HepG2 (cell line): ENCODE data around the gene IQCE. TPM values are rescaled to one million over a fixed set of nuclear protein-coding genes. Genes with fewer than 3 reads are reported as not detected.

Source experiments
- FOXK2 ChIP-seq: fragments of 450-650 bp; IDR thresholded peaks from 2 replicates; pipeline ENCODE4 v1.6.1; 2016
- GATAD1 ChIP-seq: IDR thresholded peaks from 2 replicates; pipeline ENCODE4 v1.6.1; 2016; ENCODE audit warnings: missing genetic modification reagents, missing compliant biosample characterization
- GPN1 ChIP-seq: sonication (generic); formaldehyde crosslinking; IDR thresholded peaks from 2 replicates; pipeline ENCODE4 v1.5.1; 2020; ENCODE audit warnings: missing genetic modification reagents, borderline replicate concordance
- MIER2 ChIP-seq: IDR thresholded peaks from 2 replicates; pipeline ENCODE4 v1.6.1; 2016; ENCODE audit warnings: missing biosample characterization, missing genetic modification reagents
- RARA ChIP-seq: IDR thresholded peaks from 2 replicates; pipeline ENCODE4 v1.6.1; 2016; ENCODE audit warnings: missing genetic modification reagents, missing compliant biosample characterization
- SP2 ChIP-seq: sonication (generic); formaldehyde crosslinking; IDR thresholded peaks from 2 replicates; pipeline ENCODE4 v1.5.1; 2020; ENCODE audit warnings: mild to moderate bottlenecking, missing genetic modification reagents
- TRIM24 ChIP-seq: sonication (generic); formaldehyde crosslinking; IDR thresholded peaks from 2 replicates; pipeline ENCODE4 v1.8.0; 2022; ENCODE audit warnings: mild to moderate bottlenecking, missing genetic modification reagents
- ZNF101 ChIP-seq: sonication (generic); formaldehyde crosslinking; IDR thresholded peaks from 2 replicates; pipeline ENCODE4 v1.4.0; 2020; ENCODE audit warnings: mild to moderate bottlenecking, low read depth, missing genetic modification reagents, borderline replicate concordance
- ZNF205 ChIP-seq: IDR thresholded peaks from 2 replicates; pipeline ENCODE4 v1.6.1; 2018; ENCODE audit warnings: missing biosample characterization, missing genetic modification reagents
- ZNF644 ChIP-seq: IDR thresholded peaks from 2 replicates; pipeline ENCODE4 v1.6.1; 2016; ENCODE audit warnings: low read depth
- ZNF879 ChIP-seq: sonication (generic); formaldehyde crosslinking; IDR thresholded peaks from 2 replicates; pipeline ENCODE4 v1.8.1; 2023; ENCODE audit warnings: missing genetic modification reagents
- polyA plus RNA-seq, 8 experiments: library from polyadenylated mRNA; depleted of rRNA in 3 of 8; stranded (reverse) in 7 of 8; unstranded in 1 of 8; fragments of >200 nt; fragmentation: Illumina TruSeq in 4 of 8; extraction: Trizol in 4 of 8; gene quantifications; 2 replicates each; pipeline versions ENCODE4 v1.2.1 to v1.2.3, GENCODE V29; 2011 to 2016; ENCODE audit warnings: low read depth in 4 of 8, missing spikeins in 1 of 8, mixed read lengths in 1 of 8; ENCODE audit not compliant: insufficient read depth in 1 of 8
- total RNA-seq, 5 experiments: library from RNA; depleted of rRNA; stranded (reverse); fragments of >200 nt; fragmentation: Illumina TruSeq; extraction: Trizol; gene quantifications; 2 replicates each; pipeline ENCODE4 v1.2.3, GENCODE V29; 2016; ENCODE audit warnings: low read depth in 1 of 5
- TF ChIP-seq, protein P1 (sequence below), 2 experiments: sonication (generic) in 1 of 2; formaldehyde crosslinking in 1 of 2; IDR thresholded peaks; 2 replicates each; pipeline versions ENCODE4 v1.6.1 to v1.9.0; 2014 to 2022; ENCODE audit warnings: antibody characterized with exemption in 1 of 2, borderline replicate concordance in 1 of 2, inconsistent platforms in 1 of 2, low read depth in 1 of 2, missing genetic modification reagents in 1 of 2
- TF ChIP-seq, protein P2 (sequence below): IDR thresholded peaks from 2 replicates; pipeline ENCODE4 v1.6.1; 2016
- TF ChIP-seq, protein P3 (sequence below): sonication (generic); formaldehyde crosslinking; IDR thresholded peaks from 2 replicates; pipeline ENCODE4 v1.8.1; 2023; ENCODE audit warnings: mild to moderate bottlenecking, inconsistent platforms, moderate library complexity, missing genetic modification reagents, borderline replicate concordance
- TF ChIP-seq, protein P4 (sequence below): IDR thresholded peaks from 2 replicates; pipeline ENCODE4 v1.6.1; 2016
- TF ChIP-seq, protein P5 (sequence below): sonication (generic); formaldehyde crosslinking; IDR thresholded peaks from 2 replicates; pipeline ENCODE4 v1.5.1; 2020; ENCODE audit warnings: mild to moderate bottlenecking, missing genetic modification reagents, moderate library complexity
- TF ChIP-seq, protein P6 (sequence below): sonication (generic); formaldehyde crosslinking; conservative IDR thresholded peaks from 2 replicates; pipeline ENCODE4 v1.4.0; 2020; ENCODE audit warnings: missing genetic modification reagents

The IQCE gene
- total and polyA plus RNA-seq, 2 of the 13 experiments (the other 11 are each of a cell fraction or from before 2014, with no cell fraction given), result 1.5 to 2.5 TPM

DNA sequence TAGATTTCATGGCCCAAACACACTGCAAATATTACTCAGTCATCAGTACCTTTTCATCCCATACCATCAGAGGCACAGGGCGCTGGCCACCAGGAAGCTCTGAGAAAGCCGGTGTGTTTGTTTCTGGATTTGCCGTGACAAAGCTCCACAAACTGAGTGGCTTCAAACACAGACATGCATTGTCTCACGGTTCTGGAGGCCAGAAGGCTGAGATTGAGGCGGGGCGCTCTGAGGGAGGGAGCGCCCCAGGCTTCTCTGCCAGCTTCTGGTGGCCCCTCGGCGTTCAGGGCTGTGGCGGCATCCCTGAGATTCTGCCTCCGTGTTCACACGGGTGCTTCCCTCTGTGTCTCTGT, 69.3 kb downstream of the IQCE start (continued):
- no peak for TF ChIP-seq ZNF101 (CRISPR knock-in tag)
- TF ChIP-seq, protein P1, sequence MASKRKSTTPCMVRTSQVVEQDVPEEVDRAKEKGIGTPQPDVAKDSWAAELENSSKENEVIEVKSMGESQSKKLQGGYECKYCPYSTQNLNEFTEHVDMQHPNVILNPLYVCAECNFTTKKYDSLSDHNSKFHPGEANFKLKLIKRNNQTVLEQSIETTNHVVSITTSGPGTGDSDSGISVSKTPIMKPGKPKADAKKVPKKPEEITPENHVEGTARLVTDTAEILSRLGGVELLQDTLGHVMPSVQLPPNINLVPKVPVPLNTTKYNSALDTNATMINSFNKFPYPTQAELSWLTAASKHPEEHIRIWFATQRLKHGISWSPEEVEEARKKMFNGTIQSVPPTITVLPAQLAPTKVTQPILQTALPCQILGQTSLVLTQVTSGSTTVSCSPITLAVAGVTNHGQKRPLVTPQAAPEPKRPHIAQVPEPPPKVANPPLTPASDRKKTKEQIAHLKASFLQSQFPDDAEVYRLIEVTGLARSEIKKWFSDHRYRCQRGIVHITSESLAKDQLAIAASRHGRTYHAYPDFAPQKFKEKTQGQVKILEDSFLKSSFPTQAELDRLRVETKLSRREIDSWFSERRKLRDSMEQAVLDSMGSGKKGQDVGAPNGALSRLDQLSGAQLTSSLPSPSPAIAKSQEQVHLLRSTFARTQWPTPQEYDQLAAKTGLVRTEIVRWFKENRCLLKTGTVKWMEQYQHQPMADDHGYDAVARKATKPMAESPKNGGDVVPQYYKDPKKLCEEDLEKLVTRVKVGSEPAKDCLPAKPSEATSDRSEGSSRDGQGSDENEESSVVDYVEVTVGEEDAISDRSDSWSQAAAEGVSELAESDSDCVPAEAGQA (IDR thresholded peaks at IDR 0.05; ENCODE audit: low read depth), result no peak
- TF ChIP-seq, protein P1 (CRISPR knock-in tag; IDR thresholded peaks at IDR 0.05; ENCODE audit: borderline replicate concordance), result no peak
- no peak for TF ChIP-seq GPN1 (CRISPR knock-in tag)
- TF ChIP-seq, protein P2, sequence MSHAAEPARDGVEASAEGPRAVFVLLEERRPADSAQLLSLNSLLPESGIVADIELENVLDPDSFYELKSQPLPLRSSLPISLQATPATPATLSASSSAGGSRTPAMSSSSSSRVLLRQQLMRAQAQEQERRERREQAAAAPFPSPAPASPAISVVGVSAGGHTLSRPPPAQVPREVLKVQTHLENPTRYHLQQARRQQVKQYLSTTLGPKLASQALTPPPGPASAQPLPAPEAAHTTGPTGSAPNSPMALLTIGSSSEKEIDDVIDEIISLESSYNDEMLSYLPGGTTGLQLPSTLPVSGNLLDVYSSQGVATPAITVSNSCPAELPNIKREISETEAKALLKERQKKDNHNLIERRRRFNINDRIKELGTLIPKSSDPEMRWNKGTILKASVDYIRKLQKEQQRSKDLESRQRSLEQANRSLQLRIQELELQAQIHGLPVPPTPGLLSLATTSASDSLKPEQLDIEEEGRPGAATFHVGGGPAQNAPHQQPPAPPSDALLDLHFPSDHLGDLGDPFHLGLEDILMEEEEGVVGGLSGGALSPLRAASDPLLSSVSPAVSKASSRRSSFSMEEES (CRISPR knock-in tag), result no peak
- TF ChIP-seq, protein P3, sequence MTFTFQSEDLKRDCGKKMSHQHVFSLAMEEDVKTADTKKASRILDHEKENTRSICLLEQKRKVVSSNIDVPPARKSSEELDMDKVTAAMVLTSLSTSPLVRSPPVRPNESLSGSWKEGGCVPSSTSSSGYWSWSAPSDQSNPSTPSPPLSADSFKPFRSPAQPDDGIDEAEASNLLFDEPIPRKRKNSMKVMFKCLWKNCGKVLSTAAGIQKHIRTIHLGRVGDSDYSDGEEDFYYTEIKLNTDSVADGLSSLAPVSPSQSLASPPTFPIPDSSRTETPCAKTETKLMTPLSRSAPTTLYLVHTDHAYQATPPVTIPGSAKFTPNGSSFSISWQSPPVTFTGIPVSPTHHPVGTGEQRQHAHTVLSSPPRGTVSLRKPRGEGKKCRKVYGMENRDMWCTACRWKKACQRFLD (CRISPR knock-in tag), result no peak
- no peak for TF ChIP-seq FOXK2
- no peak for TF ChIP-seq ZNF879 (CRISPR knock-in tag)
- TF ChIP-seq, protein P4, sequence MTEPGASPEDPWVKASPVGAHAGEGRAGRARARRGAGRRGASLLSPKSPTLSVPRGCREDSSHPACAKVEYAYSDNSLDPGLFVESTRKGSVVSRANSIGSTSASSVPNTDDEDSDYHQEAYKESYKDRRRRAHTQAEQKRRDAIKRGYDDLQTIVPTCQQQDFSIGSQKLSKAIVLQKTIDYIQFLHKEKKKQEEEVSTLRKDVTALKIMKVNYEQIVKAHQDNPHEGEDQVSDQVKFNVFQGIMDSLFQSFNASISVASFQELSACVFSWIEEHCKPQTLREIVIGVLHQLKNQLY (CRISPR knock-in tag), result 0 out of 2 replicates have a peak, but pooled peaks have one; percentile 23
- peak; percentile 53 for TF ChIP-seq RARA
- TF ChIP-seq, protein P5, sequence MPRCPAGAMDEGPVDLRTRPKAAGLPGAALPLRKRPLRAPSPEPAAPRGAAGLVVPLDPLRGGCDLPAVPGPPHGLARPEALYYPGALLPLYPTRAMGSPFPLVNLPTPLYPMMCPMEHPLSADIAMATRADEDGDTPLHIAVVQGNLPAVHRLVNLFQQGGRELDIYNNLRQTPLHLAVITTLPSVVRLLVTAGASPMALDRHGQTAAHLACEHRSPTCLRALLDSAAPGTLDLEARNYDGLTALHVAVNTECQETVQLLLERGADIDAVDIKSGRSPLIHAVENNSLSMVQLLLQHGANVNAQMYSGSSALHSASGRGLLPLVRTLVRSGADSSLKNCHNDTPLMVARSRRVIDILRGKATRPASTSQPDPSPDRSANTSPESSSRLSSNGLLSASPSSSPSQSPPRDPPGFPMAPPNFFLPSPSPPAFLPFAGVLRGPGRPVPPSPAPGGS (CRISPR knock-in tag), result no peak
- peak; percentile 40; the same call in 1 of the 2 replicates for TF ChIP-seq GATAD1
- 0 out of 2 replicates have a peak, but pooled peaks have one; percentile 35 for TF ChIP-seq ZNF205 (CRISPR knock-in tag)
- no peak for TF ChIP-seq MIER2 (CRISPR knock-in tag)
- TF ChIP-seq, protein P6, sequence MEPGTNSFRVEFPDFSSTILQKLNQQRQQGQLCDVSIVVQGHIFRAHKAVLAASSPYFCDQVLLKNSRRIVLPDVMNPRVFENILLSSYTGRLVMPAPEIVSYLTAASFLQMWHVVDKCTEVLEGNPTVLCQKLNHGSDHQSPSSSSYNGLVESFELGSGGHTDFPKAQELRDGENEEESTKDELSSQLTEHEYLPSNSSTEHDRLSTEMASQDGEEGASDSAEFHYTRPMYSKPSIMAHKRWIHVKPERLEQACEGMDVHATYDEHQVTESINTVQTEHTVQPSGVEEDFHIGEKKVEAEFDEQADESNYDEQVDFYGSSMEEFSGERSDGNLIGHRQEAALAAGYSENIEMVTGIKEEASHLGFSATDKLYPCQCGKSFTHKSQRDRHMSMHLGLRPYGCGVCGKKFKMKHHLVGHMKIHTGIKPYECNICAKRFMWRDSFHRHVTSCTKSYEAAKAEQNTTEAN (CRISPR knock-in tag), result no peak
- TF ChIP-seq TRIM24 (CRISPR knock-in tag), result no peak
- TF ChIP-seq SP2 (CRISPR knock-in tag), result no peak
- TF ChIP-seq ZNF644, result no peak
